Cardiac fibroblast (primary cell): ENCODE data around the gene C13orf46.
"Not testable (repeated sequence)": the region's sequence is repeated elsewhere in the genome, so short reads cannot be mapped to it uniquely, and the experiment has no call there.

Experiments
- DNase-seq, 2 donors: peaks; one replicate each; pipeline versions ENCODE4 v3.0.0 to v3.0.0-alpha.2; 2010; ENCODE audit warnings: low read depth in 2 of 2
- H3K4me3 ChIP-seq, 2 donors: replicated peaks in 1 of 2; 1 replicate in 1 of 2; 2 replicates in 1 of 2; pipeline ENCODE4 v1.5.1; 2011; ENCODE audit warnings: low read depth in 2 of 2, low read length in 2 of 2, mild to moderate bottlenecking in 2 of 2, moderate library complexity in 1 of 2
- TF ChIP-seq, protein P1 (sequence below): IDR thresholded peaks from one replicate; pipeline ENCODE4 v1.5.1; 2011; ENCODE audit warnings: low read depth, mild to moderate bottlenecking, low read length, inconsistent platforms

C13orf46 gene

DNA sequence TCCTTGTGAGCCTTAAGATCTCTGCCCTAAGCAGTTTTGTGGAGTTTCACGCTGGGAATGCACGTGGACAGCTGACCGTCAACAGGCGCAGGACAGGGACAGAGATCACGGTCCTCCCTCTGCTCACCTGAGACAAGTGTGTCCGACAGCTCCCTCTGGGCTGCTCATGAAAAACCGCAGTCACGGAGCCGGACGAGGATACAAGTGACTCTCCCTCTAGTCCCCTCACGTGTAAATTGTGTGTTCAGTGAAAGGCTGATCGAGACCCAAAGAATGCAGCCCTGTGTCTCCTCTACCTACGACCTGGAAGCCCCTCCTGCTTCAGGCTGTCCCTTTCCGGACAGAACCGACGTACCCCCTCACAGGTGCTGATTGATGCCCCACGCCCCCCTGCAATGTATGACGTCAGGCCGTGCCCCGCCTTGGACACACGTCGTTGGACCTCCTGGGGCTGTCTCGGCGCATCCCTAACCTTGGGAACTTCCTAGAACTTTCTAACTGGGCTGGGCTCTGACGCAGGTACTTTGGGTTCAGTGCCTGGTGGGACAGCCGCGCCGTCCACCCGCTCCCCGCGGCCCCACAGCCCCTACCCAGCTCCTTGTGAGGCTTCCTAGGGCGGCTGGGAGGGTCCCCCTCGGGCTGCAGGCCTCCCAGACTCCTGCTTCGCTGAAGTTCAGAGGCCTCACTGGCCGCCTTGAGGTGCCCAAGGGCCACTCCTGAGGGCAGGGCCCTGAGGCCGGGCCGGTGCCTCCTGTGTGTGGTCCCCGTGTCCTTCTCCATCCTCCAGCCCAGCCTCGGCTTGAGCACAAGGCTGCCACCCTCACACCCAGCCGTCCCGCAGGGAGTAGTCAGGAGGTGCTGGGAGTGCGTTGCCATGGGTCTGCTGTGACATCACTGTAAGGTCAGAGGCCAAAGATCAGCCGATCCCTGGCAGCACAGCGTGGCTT is at the start of gene C13orf46:
Gene C13orf46 (minus strand): TSS at position 859 of the 947 bp plus-strand sequence. CDS start 79 bp downstream, at position 780.
- TF ChIP-seq, protein P1, sequence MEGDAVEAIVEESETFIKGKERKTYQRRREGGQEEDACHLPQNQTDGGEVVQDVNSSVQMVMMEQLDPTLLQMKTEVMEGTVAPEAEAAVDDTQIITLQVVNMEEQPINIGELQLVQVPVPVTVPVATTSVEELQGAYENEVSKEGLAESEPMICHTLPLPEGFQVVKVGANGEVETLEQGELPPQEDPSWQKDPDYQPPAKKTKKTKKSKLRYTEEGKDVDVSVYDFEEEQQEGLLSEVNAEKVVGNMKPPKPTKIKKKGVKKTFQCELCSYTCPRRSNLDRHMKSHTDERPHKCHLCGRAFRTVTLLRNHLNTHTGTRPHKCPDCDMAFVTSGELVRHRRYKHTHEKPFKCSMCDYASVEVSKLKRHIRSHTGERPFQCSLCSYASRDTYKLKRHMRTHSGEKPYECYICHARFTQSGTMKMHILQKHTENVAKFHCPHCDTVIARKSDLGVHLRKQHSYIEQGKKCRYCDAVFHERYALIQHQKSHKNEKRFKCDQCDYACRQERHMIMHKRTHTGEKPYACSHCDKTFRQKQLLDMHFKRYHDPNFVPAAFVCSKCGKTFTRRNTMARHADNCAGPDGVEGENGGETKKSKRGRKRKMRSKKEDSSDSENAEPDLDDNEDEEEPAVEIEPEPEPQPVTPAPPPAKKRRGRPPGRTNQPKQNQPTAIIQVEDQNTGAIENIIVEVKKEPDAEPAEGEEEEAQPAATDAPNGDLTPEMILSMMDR = no peak
- H3K4me3 ChIP-seq = no peak within 1 kb of the TSS
- no peak for DNase-seq

DNA sequence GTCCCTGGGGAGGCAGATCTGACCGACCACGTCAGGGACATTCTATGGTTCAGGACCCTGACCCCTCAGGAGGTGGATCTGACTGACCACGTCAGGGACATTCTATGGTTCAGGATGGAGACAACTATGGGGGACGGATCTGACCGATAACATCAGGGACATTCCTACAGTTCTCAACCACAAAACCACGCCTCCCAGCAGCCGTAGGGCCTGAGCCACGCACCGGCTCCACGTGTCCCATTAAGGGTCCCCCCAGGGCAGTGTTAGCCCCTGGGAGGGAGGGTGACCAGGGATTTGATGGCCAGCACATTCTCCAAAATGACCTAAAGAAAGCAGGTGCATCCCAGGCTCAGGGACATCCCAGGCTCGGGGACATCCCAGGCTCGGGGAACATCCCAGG is 49.0 kb upstream of the C13orf46 start:
- no peak overlapping the region for H3K4me3 ChIP-seq
- TF ChIP-seq, protein P1 = no peak
- no peak for DNase-seq

DNA sequence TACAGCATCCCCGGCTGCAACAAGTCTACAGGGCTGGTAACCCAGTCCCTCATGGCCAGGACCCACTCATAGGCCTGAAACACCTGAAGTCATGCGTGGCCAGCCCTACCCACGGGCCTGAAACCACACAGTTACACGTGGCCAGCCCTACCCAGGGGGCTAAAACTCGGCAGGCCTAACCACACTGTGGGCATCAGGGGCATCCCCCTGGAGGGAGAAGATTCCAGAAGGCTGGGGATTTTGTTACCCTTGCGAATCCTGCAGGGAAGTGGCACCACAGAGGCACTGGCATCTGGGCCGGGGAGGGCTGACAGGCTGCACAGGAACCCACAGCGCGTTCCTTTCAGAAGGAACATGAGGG is 48.4 kb upstream of the C13orf46 start:
- DNase-seq = no peak
- no peak overlapping the region for H3K4me3 ChIP-seq
- TF ChIP-seq, protein P1 = no peak

DNA sequence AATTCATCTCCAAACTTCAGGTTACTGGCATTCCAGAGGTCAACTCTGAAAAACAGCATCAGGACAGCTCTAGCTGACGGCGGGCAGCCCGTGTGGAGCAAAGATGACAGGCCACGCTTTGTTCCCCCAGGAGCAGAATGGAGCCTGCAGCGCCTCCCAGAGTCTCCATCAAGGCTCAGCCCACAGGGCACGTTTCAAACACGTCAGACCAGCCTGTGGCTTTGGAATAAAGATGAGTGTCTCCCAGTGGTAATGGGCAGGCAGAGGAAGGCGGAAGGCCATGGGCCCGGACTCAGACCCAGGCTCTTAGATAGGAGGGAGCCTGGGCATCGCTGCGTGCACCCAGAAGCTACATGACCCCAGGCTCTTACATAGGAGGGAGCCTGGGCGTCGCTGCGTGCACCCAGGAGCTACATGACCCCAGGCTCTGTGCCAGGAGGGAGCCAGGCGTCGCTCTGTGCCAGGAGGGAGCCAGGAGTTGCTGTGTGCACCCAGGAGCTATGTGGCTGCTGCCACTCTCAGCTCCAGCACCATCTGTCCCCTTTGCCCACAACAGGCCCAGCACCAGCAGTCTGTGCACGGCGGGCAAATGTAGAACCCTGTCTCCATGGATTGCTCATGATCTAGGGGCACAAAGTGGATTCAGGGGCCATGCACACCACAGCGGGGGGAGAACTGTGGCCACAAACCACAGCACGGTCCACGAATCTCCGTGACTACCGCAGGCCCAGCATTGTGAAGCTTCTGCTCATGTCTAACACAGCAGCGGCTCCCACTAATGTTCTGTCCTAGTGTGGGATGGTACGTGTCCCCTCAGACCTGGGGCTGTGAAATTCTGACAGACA is 47.8 kb upstream of the C13orf46 start:
- TF ChIP-seq, protein P1 = no peak
- H3K4me3 ChIP-seq = no peak overlapping the region
- DNase-seq = no peak

DNA sequence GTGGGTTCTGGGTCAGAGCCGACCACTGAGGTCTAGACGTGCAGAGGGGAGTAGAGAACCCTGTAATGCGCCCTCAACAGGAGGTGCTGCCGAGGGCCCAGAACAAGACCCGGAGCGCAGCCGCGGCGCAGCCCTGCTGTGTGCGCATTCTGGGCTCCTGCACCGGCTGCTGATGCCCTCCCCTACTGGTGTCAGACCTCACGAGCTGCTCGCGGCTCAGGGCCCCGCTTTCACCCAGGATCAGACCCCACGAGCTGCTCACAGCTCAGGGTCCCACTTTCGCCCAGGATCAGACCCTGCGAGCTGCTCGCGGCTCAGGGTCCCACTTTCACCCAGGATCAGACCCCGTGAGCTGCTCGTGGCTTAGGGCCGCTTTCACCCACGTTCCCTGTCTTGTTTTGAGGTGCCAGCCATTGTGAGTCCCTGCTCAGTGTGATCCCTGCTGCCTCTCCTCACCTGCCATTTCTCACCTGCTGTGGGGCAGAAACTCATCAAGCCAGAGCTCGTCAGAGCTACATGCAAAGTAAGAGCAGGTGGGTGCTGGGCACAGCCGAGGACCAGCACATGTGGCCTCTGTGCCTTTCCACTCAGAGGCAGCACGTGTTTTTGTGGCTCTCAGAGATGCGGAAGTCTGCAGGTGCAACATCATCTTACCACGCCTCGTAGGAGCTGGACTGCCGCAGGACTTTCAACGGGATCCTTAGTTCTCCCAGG is 47.0 kb upstream of the C13orf46 start:
- no peak for DNase-seq
- TF ChIP-seq, protein P1 = no peak
- no peak overlapping the region for H3K4me3 ChIP-seq

DNA sequence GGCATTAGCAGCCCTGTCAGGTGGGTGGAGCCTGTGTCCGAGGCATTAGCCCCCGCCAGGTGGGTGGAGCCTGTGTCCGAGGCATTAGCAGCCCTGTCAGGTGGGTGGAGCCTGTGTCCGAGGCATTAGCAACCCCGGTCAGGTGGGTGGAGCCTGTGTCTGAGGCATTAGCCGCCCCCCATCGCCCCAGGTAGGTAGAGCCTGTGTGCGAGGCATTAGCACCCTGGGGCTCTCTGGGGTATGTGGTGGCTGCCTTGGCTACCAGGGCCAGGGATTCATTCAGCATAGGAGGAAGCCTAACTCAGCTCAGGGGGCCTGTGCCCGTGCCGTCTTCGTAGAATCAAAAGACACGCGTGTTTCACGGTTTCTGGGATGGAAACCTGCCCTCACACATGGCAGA is 46.3 kb upstream of the C13orf46 start:
- DNase-seq = not testable (repeated sequence)

More for the DNA sequence above, 46.3 kb upstream of the C13orf46 start:
- not testable (repeated sequence) for H3K4me3 ChIP-seq
